Urinary bladder (tissue), 4 donors: Measurements from ENCODE around the gene FUCA2. TPM values are rescaled to one million over a fixed set of nuclear protein-coding genes. Genes with fewer than 3 reads are reported as not detected.
"Not testable (repeated sequence)": the region's sequence is repeated elsewhere in the genome, so short reads cannot be mapped to it uniquely, and the experiment has no call there.

ENCODE experiments used
- DNase-seq: peaks from one replicate; pipeline ENCODE4 v3.0.0-alpha.2; 2015; ENCODE audit errors: extremely low spot score
- H3K27ac ChIP-seq: one replicate; pipeline ENCODE4 v1.5.1; 2013; ENCODE audit warnings: low read depth, mild to moderate bottlenecking, moderate library complexity
- H3K36me3 ChIP-seq: one replicate; pipeline ENCODE4 v1.6.1; 2013; ENCODE audit warnings: mild to moderate bottlenecking, moderate library complexity; ENCODE audit not compliant: insufficient read depth
- H3K4me1 ChIP-seq: one replicate; pipeline ENCODE4 v1.6.1; 2013; ENCODE audit warnings: mild to moderate bottlenecking, moderate library complexity; ENCODE audit not compliant: insufficient read depth
- H3K4me3 ChIP-seq: one replicate; pipeline ENCODE4 v1.5.1; 2013; ENCODE audit warnings: low read depth, low read length
- WGBS: extraction: QIAGEN DNeasy Blood & Tissue Kit; methylation state at CpG from one replicate; pipeline ENCODE4 v1.1.7; 2013; 5-methylcytosine and 5-hydroxymethylcytosine counted together
- polyA plus RNA-seq: library from polyadenylated mRNA; stranded (reverse); fragments of 200-250 nt; gene quantifications from one replicate; pipeline ENCODE4 v1.2.3, GENCODE V29; 2013
- total RNA-seq: library from RNA; depleted of rRNA; stranded (reverse); fragments of >200 nt; gene quantifications from one replicate; pipeline ENCODE4 v1.2.3, GENCODE V29; 2014
- donor health status: healthy with polysubstance abuse.
- donor health status: healthy.

Gene FUCA2
- total and polyA plus RNA-seq, 2 donors = 37.0 to 46.3 TPM

- DNase-seq = no peak
- H3K27ac ChIP-seq = no peak overlapping the region
Measured at GRCh38 chr6:143527677-143528076, 16.2 kb upstream of the FUCA2 start.

GRCh38 chr6:143525356-143525755 is 13.8 kb upstream of the FUCA2 start:
- H3K4me3 ChIP-seq = no peak overlapping the region
- H3K4me1 ChIP-seq = no peaks in the 10 kb centered on the region
- WGBS = 87% methylated on average over 1 of the region's 1 CpG
- no peaks in the 10 kb centered on the region for H3K36me3 ChIP-seq
- H3K27ac ChIP-seq = no peak overlapping the region
- DNase-seq = no peak

More at GRCh38 chr6:143527677-143528076, 16.2 kb upstream of the FUCA2 start:
- 93% methylated on average over 1 of the region's 1 CpG for WGBS
- H3K36me3 ChIP-seq = no peaks in the 10 kb centered on the region
- no peaks in the 10 kb centered on the region for H3K4me1 ChIP-seq
- H3K4me3 ChIP-seq = no peak overlapping the region

- Histone ChIP-seq H3K4me1 (no peaks in the 10 kb centered on the region), H3K4me3 (no peak overlapping the region), H3K36me3 (no peaks in the 10 kb centered on the region), H3K27ac (no peak overlapping the region)
- 89% methylated on average over 8 of the region's 8 CpGs for WGBS
- DNase-seq = no peak
Measured at GRCh38 chr6:143522039-143522600, 10.6 kb upstream of the FUCA2 start.

- 71% methylated on average over 3 of the region's 3 CpGs for WGBS
- Histone ChIP-seq H3K27ac (no peak overlapping the region), H3K4me1 (no peaks in the 10 kb centered on the region), H3K36me3 (no peaks in the 10 kb centered on the region), H3K4me3 (no peak overlapping the region)
- DNase-seq = no peak
Measured at GRCh38 chr6:143517447-143517773, 5.9 kb upstream of the FUCA2 start.

- WGBS = 84% methylated on average over 2 of the region's 2 CpGs
- Histone ChIP-seq H3K36me3 (no peaks in the 10 kb centered on the region), H3K27ac (no peak overlapping the region), H3K4me1 (no peaks in the 10 kb centered on the region), H3K4me3 (no peak overlapping the region)
- no peak for DNase-seq
Measured at GRCh38 chr6:143516690-143517446, 5.3 kb upstream of the FUCA2 start.

- WGBS = 87% methylated on average over 7 of the region's 7 CpGs
- no peak overlapping the region for H3K27ac ChIP-seq
Measured at GRCh38 chr6:143515766-143516355, 4.3 kb upstream of the FUCA2 start.

GRCh38 chr6:143515061-143515760 is 3.7 kb upstream of the FUCA2 start:
- Histone ChIP-seq H3K36me3 (no peaks in the 10 kb centered on the region), H3K4me3 (no peak overlapping the region), H3K4me1 (no peaks in the 10 kb centered on the region), H3K27ac (no peak overlapping the region)
- 49% methylated on average over 12 of the region's 12 CpGs for WGBS
- DNase-seq = no peak

More at GRCh38 chr6:143515766-143516355, 4.3 kb upstream of the FUCA2 start:
- no peak for DNase-seq
- H3K36me3 ChIP-seq = no peaks in the 10 kb centered on the region
- H3K4me3 ChIP-seq = no peak overlapping the region
- H3K4me1 ChIP-seq = no peaks in the 10 kb centered on the region

- Histone ChIP-seq H3K27ac (no peak overlapping the region), H3K36me3 (no peaks in the 10 kb centered on the region), H3K4me1 (no peaks in the 10 kb centered on the region), H3K4me3 (no peak overlapping the region)
- WGBS = 67% methylated on average over 4 of the region's 4 CpGs
- DNase-seq = no peak
Measured at GRCh38 chr6:143513410-143513809, 1.9 kb upstream of the FUCA2 start.

- not testable (repeated sequence) for H3K4me1 ChIP-seq, DNase-seq, H3K27ac ChIP-seq, H3K36me3 ChIP-seq
- WGBS = 95% methylated on average over 13 of the region's 13 CpGs
- H3K4me3 ChIP-seq = peak overlapping the region; percentile 57
Measured at GRCh38 chr6:143510326-143510725, 1.2 kb downstream of the FUCA2 start.

GRCh38 chr6:143507358-143508145 is 4.0 kb downstream of the FUCA2 start:
- Histone ChIP-seq H3K4me1 (no peaks in the 10 kb centered on the region), H3K36me3 (peaks cover 2% of the 10 kb centered on the region), H3K27ac (no peak overlapping the region), H3K4me3 (no peak overlapping the region)
- DNase-seq = no peak
- 87% methylated on average over 6 of the region's 6 CpGs for WGBS

- no peak overlapping the region for H3K27ac ChIP-seq
- no peak for DNase-seq
- no peak overlapping the region for H3K4me3 ChIP-seq
- peaks cover 3% of the 10 kb centered on the region for H3K36me3 ChIP-seq
- H3K4me1 ChIP-seq = no peaks in the 10 kb centered on the region
- 90% methylated on average over 2 of the region's 2 CpGs for WGBS
Measured at GRCh38 chr6:143506620-143507019, 4.9 kb downstream of the FUCA2 start.

GRCh38 chr6:143506199-143506598 is 5.3 kb downstream of the FUCA2 start:
- no peak overlapping the region for H3K4me3 ChIP-seq
- peaks cover 3% of the 10 kb centered on the region for H3K36me3 ChIP-seq
- no peak for DNase-seq
- 97% methylated on average over 6 of the region's 6 CpGs for WGBS
- no peaks in the 10 kb centered on the region for H3K4me1 ChIP-seq
- H3K27ac ChIP-seq = no peak overlapping the region

- H3K4me3 ChIP-seq = no peak overlapping the region
- no peak overlapping the region for H3K27ac ChIP-seq
- 95% methylated on average over 2 of the region's 2 CpGs for WGBS
- no peak for DNase-seq
- peaks cover 3% of the 10 kb centered on the region for H3K36me3 ChIP-seq
- H3K4me1 ChIP-seq = no peaks in the 10 kb centered on the region
Measured at GRCh38 chr6:143505537-143505936, 6.0 kb downstream of the FUCA2 start.
